Erythroblast (primary cell): ENCODE data around the gene QRFP.

Experiments
- DNase-seq, 2 experiments: peaks; one replicate each; lab custom pipeline; 2025; lab: John Stamatoyannopoulos, UW
- GATA1 ChIP-seq: IDR thresholded peaks from 2 replicates; pipeline ENCODE4 v1.6.1; 2011; ENCODE audit warnings: low read depth, mild to moderate bottlenecking, control low read depth, low read length, moderate library complexity
- POLR2A ChIP-seq: IDR thresholded peaks from 2 replicates; pipeline ENCODE4 v1.6.1; 2011; ENCODE audit warnings: mild to moderate bottlenecking, low read length

The QRFP gene

DNA sequence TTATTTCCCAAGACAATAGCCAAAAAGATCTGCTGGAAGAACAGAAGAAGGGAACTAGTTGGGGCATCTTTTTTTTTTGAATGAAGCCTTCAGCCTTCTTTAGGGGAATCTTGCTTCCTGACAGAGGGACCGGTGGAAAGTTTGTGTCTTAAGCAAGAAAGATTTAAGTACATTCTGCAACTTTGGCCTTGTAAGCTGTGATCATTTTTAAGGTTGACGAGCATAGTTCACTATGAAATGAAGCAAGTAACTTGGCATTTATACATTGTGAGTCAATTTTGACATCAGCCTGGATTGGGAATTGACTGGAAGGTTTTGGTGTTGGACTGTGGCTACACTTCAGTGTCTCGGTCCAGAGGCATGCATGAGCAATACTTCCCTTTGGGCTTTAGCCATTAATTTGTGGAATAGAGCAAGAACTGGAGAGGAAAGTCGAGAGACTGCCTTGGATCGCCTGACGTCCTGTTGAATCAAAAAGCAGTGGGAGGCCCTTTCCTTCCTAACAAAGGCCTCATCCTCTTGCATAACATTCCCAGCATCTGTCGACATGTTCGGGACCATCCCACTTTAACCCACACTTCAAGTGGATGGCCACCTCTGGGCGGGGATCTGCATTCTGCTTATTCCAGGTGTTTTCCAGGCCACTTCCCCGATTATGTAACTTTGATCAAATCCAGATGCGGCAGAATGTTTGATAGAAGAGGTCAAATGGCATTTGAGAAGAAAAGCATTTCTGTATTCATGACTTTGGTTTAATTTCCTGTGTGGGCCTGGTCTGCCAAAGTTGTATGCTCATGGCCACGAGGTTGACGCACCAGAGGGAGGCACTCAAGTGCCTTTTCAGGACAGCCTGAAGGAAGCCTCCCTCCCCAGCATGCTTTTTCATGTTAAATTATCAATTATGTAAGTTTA lies 49.0 kb downstream of the QRFP start:
- TF ChIP-seq POLR2A (no peak), GATA1 (no peak)

GRCh38 chr9:130846487-130847305 lies 49.9 kb downstream of the QRFP start:
- TF ChIP-seq POLR2A (no peak), GATA1 (no peak)
- no peak for DNase-seq

More for the DNA sequence above, 49.0 kb downstream of the QRFP start:
- DNase-seq: peak in 1 of 2 experiments; percentile 14

DNA sequence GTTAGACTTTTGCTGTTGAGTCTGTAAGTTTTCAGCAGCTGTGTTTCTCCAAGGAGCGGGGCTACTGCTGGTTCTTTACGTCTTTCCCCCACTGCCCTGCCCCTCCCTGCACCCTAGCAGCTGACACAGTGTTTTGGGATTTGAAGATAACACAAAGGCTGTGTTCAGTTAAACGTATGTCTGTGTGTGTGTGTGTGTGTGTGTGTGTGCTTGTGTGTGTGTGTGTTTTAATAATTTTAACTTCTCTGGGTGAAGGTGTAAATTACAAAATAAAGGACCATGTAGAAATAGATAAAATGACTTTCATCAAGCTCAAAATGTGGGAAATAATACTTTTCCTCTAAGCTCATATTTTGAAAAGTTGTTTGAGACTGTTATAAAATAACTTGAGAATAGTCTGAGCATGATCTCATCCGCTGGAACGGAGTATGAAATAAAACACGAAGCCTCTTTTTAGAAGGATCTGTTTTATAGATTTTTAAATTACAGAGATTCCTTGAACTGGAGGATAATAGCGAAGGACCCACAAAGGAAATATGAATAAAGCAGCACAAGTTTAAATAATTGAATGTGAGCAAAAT lies 50.6 kb downstream of the QRFP start:
- peak; percentile 82 to 92 for DNase-seq
- TF ChIP-seq GATA1 (no peak), POLR2A (peak; percentile 28)

DNA sequence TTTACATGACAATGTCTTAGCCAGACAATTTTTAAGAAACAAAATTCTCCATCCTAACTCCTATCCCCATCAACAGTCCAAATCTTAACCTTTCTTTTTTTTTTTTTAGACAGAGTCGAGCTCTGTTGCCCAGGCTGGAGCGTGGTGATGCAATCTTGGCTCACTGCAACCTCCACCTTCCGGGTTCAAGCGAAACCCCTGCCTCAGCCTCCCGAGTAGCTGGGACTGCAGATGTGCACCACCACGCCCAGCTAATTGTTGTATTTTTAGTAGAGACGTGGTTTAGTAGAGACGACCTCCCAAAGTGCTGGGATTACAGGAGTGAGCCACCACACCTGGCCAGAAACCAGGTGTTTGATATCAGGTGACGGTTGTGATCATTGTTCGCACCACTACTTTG lies 51.4 kb downstream of the QRFP start:
- TF ChIP-seq GATA1 (no peak), POLR2A (no peak)
- DNase-seq: peak in 1 of 2 experiments; percentile 12

GRCh38 chr9:130844044-130844451 lies 52.6 kb downstream of the QRFP start:
- DNase-seq: peak; percentile 54 to 80
- TF ChIP-seq GATA1: no peak
- no peak for TF ChIP-seq POLR2A

GRCh38 chr9:130843049-130843908 lies 53.3 kb downstream of the QRFP start:
- no peak for DNase-seq
- TF ChIP-seq GATA1: no peak
- no peak for TF ChIP-seq POLR2A
